Osteoblast (primary cell): ENCODE results near the gene ZNF816. TPM values are rescaled to one million over a fixed set of nuclear protein-coding genes. Genes with fewer than 3 reads are reported as not detected.
"Not testable (repeated sequence)": the region's sequence is repeated elsewhere in the genome, so short reads cannot be mapped to it uniquely, and the experiment has no call there.

ENCODE experiments used
- DNase-seq: peaks from one replicate; pipeline ENCODE4 v3.0.0; 2011; ENCODE audit warnings: low spot score, mixed read lengths; ENCODE audit not compliant: insufficient read length; ENCODE audit errors: missing footprints
- H2AFZ ChIP-seq: 2 replicates; pipeline ENCODE4 v1.6.0; 2011; ENCODE audit warnings: mild to moderate bottlenecking, low read length
- H3K27ac ChIP-seq: 2 replicates; pipeline ENCODE4 v1.5.1; 2011; ENCODE audit warnings: mild to moderate bottlenecking, low read depth, low read length, moderate library complexity
- H3K27me3 ChIP-seq: 2 replicates; pipeline ENCODE4 v1.6.0; 2012; ENCODE audit warnings: mild to moderate bottlenecking, control low read depth, inconsistent platforms, low read length, moderate library complexity; ENCODE audit not compliant: insufficient read depth
- H3K36me3 ChIP-seq: 2 replicates; pipeline ENCODE4 v1.5.1; 2011; ENCODE audit warnings: mild to moderate bottlenecking, low read length, control low read depth, moderate library complexity; ENCODE audit not compliant: insufficient read depth
- H3K4me1 ChIP-seq: 2 replicates; pipeline ENCODE4 v1.5.1; 2011; ENCODE audit warnings: mild to moderate bottlenecking, low read length, control low read depth, moderate library complexity; ENCODE audit not compliant: insufficient read depth
- H3K4me2 ChIP-seq: 2 replicates; pipeline ENCODE4 v1.6.0; 2011; ENCODE audit warnings: mild to moderate bottlenecking, low read length; ENCODE audit not compliant: insufficient read depth
- H3K4me3 ChIP-seq: fragments of 200-600 bp; sonication (generic); 3 replicates; pipeline ENCODE4 v1.5.1; 2012; ENCODE audit warnings: mild to moderate bottlenecking, low read length, inconsistent platforms; ENCODE audit not compliant: insufficient read depth
- H3K79me2 ChIP-seq: 2 replicates; pipeline ENCODE4 v1.6.0; 2012; ENCODE audit warnings: mild to moderate bottlenecking, low read length, control low read depth, inconsistent platforms; ENCODE audit not compliant: insufficient read depth
- H3K9me3 ChIP-seq: 2 replicates; pipeline ENCODE4 v1.5.1; 2011; ENCODE audit warnings: low read depth, low read length, control low read depth
- H4K20me1 ChIP-seq: 2 replicates; pipeline ENCODE4 v1.6.0; 2012; ENCODE audit warnings: mild to moderate bottlenecking, low read length, control low read depth; ENCODE audit not compliant: insufficient read depth
- total RNA-seq: library from RNA; depleted of rRNA; stranded (reverse); fragments of >200 nt; gene quantifications from 2 replicates; pipeline ENCODE4 v1.2.3, GENCODE V29; 2012
- TF ChIP-seq, protein P1 (sequence below): IDR thresholded peaks from 2 replicates; pipeline ENCODE4 v1.5.1; 2011; ENCODE audit warnings: mild to moderate bottlenecking, low read depth, low read length, moderate library complexity; ENCODE audit errors: extremely low read depth

Gene ZNF816
- total RNA-seq, 1 donor, result 9.8 TPM

DNA sequence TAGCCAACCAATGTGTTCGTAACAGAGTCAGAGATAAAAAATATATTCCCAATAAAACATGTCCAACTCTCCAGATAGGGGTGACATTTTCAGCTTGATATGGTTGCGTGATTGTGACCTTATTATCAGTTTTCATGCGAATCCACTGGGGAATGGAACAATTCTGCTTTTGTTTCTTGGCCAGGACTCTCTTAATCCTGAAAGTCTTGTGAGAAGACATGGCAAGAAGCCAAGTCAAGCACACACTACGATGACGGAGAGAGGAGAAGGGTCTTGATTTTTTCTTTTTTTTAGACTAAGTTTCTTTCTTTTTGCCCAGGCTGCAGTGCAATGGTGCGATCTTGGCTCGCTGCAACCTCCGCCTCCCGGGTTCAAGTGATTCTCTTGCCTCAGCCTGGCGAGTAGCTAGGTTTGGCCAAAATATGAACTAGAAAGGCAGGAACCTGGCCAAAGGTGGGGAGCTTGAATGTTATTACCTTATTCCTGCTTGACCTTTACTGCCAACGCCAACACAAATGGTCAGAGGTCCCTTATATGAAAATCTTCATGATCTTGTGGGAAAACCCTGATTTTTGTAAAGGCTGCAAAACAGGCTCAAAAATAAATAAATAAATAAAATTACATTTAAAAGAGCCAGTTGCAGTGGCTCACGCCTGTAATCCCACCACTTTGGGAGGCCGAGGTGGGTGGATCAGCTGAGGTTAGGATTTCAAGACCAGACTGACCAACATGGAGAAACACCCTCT is 14.5 kb downstream of the ZNF816 start:
- no peak overlapping the region for H3K4me2 ChIP-seq
- H3K4me3 ChIP-seq, result no peak overlapping the region
- H3K4me1 ChIP-seq, result peaks cover 7% of the 10 kb centered on the region
- peaks cover 33% of the 10 kb centered on the region for H3K36me3 ChIP-seq
- H4K20me1 ChIP-seq, result no peaks in the 10 kb centered on the region
- no peaks in the 10 kb centered on the region for H3K79me2 ChIP-seq
- peaks cover 14% of the 10 kb centered on the region for H3K9me3 ChIP-seq
- H2AFZ ChIP-seq, result no peak overlapping the region
- TF ChIP-seq, protein P1, sequence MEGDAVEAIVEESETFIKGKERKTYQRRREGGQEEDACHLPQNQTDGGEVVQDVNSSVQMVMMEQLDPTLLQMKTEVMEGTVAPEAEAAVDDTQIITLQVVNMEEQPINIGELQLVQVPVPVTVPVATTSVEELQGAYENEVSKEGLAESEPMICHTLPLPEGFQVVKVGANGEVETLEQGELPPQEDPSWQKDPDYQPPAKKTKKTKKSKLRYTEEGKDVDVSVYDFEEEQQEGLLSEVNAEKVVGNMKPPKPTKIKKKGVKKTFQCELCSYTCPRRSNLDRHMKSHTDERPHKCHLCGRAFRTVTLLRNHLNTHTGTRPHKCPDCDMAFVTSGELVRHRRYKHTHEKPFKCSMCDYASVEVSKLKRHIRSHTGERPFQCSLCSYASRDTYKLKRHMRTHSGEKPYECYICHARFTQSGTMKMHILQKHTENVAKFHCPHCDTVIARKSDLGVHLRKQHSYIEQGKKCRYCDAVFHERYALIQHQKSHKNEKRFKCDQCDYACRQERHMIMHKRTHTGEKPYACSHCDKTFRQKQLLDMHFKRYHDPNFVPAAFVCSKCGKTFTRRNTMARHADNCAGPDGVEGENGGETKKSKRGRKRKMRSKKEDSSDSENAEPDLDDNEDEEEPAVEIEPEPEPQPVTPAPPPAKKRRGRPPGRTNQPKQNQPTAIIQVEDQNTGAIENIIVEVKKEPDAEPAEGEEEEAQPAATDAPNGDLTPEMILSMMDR, result no peak
- H3K27me3 ChIP-seq, result no peaks in the 10 kb centered on the region
- DNase-seq, result no peak
- no peak overlapping the region for H3K27ac ChIP-seq

DNA sequence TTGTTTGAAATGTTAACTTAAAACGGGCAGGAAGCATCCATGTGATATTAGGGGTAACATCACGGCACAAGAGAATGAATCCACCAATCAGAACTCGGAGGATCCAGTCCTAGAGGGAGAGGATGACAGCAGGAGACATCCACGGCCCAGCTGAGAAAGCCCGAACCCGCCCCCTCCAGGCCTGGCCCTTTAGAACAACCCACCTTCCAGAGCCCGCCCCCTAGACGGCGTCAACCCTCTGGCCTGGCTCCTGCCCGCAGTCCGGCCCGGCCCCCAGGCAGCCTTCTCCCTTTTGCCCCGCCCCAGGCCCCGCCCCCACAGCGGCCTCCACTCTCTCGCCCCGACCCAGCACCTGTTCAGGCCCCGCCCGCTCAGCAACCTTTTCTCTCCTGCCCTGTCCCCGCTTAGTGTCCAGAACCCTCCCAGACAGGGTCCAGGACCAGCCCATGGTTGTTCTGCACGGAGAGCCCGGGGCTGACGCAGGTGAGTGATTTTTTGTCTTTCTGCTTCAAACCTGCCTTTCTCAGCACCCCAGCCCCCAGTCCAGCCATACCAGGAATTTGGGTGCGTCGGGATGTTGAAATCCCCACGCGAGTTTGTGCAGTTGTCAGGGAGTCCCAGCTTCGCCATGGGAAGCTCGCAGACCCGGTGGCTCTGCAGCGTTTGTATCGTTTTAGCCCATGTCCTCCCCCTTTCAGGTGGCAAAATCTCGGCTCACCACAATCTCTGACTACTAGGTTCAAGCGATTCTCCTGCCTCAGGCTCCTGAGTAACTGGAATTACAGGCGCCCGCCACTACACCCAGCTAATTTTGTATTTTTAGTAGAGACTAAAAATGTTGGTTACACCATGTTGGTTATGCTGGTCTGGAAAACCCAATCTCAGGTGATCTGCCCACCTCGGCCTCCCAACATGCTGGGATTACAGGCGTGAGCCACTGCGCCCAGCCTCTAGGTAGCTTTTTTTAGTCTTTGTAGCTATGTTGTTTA is 16.1 kb downstream of the ZNF816 start:
- peak overlapping the region; percentile 61 for H3K4me3 ChIP-seq
- H3K27me3 ChIP-seq, result no peaks in the 10 kb centered on the region
- DNase-seq, result peak; percentile 72
- peak overlapping the region; percentile 67 for H3K4me2 ChIP-seq
- H4K20me1 ChIP-seq, result no peaks in the 10 kb centered on the region
- peaks cover 10% of the 10 kb centered on the region for H3K4me1 ChIP-seq
- H3K9me3 ChIP-seq, result peaks cover 14% of the 10 kb centered on the region
- TF ChIP-seq, protein P1, result no peak
- H3K36me3 ChIP-seq, result peaks cover 18% of the 10 kb centered on the region
- H3K27ac ChIP-seq, result no peak overlapping the region
- H3K79me2 ChIP-seq, result no peaks in the 10 kb centered on the region
- no peak overlapping the region for H2AFZ ChIP-seq

DNA sequence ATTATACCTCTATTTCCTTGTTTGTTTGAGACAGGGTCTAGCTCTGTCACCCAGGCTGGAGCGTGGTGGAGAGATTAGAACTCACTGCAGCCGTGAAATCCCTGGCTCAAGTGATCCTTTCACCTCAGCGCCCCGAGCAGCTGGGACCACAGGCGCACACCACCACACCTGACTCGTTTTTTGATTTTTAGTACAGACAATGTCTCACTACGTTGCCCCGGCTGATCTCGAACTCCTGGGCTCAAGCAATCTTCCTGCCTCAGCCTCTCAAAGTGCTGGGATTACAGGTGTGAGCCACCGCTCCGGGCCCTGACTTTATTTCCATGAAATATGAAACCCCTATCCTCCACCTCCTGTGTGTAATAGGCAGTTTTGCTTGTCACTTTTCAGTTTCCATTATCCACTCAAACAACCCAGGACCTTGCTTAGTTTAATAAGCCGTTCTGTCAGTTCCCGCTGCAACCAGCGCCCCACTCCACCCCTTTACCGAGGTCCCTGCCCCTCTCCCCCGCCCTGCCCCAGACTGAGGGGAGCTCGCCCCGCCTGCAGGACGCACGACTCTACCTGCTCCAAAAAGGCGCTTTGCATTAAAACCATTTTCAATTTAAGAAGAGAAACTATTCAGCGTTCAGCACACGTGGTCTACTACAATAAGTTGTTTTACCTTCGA is 16.9 kb downstream of the ZNF816 start:
- H4K20me1 ChIP-seq, result no peaks in the 10 kb centered on the region
- peak overlapping the region; percentile 61 for H3K4me3 ChIP-seq
- no peak for DNase-seq
- peaks cover 10% of the 10 kb centered on the region for H3K36me3 ChIP-seq
- no peak overlapping the region for H3K27ac ChIP-seq
- H3K4me1 ChIP-seq, result peaks cover 10% of the 10 kb centered on the region
- H3K4me2 ChIP-seq, result peak overlapping the region; percentile 67
- TF ChIP-seq, protein P1, result no peak
- H2AFZ ChIP-seq, result no peak overlapping the region
- no peaks in the 10 kb centered on the region for H3K79me2 ChIP-seq
- no peaks in the 10 kb centered on the region for H3K27me3 ChIP-seq
- H3K9me3 ChIP-seq, result peaks cover 14% of the 10 kb centered on the region

DNA sequence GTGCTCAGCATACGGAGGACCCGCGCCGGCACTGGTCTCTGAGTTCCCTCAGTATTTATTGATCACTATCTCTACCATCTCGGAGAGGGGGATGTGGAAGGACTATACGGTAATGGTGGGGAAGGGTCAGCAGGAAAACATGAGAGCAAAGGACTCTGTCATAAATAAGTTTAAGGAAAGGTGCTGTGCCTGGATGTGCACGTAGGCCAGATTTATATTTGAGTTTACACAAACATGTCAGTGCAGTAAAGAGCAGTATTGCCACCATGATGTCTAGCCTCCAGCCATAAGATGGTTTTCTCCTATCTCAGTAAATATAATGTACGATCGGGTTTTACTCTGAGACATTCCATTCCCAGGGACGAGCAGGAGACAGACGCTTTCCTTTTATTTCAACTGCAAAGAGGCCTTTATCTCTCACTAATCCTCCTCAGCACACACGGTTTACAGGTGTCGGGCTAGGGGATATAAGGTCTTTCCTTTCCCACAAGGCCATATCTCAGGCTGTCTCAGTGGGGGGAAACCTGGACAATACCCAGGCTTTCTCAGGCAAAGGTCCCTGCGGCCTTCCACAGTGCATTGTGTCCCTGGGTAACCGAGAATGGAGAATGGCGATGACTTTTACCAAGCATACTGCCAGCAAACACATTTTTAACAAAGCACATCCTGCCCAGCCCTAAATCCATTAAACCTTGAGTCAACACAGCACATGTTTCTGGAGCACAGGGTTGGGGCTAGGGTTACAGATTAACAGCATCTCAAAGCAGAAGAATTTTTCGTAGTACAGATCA is 17.8 kb downstream of the ZNF816 start:
- H3K4me2 ChIP-seq, H3K9me3 ChIP-seq: not testable (repeated sequence)

More for the DNA sequence above, 17.8 kb downstream of the ZNF816 start:
- H3K36me3 ChIP-seq, H3K27me3 ChIP-seq, H3K4me3 ChIP-seq, H2AFZ ChIP-seq, H3K27ac ChIP-seq, DNase-seq, H4K20me1 ChIP-seq, H3K79me2 ChIP-seq: not testable (repeated sequence)
- H3K4me1 ChIP-seq, result peaks cover 10% of the 10 kb centered on the region
